Fibroblast of skin of abdomen (primary cell): ENCODE measurements around the gene SETD6.

ENCODE experiments used
- DNase-seq: peaks from one replicate; pipeline ENCODE4 v3.0.0-alpha.2; 2013

The SETD6 gene

DNA sequence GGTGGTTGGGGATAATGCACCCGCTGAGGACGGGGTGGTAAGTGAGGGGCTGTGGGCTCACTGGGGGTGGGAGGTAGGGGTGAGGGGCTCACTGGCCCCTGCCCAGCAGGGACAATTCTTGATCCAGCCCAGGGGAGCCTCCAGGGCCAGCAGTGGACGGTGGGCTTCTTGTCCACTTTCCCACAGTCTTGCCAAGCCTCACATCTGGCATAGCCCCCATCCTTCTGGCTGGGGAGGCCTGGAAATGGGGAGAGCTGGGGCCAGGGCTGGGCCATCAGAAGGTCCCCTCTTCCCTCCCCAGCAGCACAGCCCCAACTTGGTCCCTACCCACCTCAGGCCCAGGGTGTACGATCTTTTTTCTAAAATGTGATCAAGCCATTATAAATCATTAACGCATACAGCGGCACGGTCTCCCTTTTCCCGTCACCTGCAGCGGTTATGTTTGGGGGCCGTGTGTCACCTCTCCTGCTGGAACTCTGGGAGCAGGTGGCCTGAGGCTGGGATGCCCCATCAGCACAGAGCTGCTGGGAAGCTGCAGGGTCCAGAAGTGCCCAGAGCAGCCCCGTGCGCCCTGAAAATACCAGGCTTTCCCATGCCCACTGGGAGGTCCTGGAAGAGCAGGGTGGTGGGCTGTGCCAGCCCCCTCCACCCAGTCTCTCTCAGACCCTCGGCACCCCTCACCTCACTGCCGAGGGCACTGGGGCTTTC, 7.2 kb upstream of the SETD6 start:
- DNase-seq: no peak

DNA sequence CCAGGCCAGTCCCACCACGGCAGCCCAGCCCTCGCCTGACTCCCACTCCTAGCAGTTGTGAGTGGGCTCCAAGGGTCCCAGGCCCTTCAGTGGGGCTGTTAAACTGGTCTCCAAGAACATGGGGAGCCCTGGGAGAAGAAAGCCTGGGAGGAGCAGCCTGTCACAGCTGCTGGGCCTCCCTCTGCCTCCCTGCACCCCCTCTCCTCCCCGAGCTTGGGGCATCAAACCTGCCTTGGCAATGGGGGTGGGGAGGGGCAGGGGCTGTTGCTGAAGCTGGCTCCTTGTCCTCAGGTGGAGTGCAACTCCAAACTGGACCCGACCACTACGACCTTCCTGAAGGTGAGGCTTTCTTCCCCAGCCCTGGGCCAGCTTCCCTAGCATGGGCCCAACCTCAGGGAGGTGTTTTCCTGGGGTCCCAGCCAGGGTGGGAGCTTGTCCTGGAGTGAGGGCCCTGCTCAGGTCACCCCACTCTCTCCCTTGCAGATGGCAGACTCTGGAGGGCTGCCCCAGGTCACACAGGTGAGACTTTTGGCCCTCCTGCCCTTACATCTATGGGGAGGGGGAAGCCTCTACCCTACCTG, 6.6 kb upstream of the SETD6 start:
- no peak for DNase-seq

DNA sequence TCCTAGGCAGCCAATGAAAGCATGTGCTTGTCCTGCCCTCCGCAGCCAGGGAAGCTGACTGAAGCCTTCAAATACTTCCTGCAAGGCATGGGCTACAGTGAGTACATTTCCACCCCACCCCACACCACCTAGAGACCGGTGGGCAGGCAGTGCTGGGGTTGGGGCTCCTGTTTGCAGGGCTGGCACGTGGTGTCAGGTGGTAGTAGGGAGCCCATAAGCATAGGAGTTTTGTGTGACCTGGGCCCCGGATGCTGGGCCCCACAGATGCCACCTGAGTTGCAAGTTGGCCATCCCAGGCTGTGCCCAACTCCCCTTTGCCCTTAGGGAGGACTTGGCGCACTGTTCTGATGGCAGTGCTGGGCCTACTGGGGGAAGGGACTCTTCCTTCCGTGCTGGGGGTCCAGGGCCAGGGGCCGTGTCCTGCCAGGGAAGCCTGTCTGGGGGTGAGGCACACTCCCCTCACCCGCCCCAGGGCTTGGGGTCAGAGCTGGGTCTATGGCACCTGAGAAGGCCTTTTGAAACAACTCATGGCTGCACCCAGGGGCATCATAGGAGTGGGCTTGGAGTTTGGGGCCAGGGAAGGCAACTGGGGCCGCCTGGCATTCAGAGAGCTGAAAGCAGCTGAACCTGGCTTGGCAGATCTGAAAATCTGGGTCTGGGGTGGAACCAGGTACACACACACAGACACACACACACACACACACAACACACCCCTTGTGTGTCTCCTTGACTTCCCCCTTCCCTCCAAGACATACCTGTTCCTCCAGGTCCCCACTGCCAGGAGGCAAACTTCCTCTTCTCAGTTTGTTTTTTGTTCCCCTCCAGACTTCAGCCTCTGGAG, 5.8 kb upstream of the SETD6 start:
- no peak for DNase-seq

DNA sequence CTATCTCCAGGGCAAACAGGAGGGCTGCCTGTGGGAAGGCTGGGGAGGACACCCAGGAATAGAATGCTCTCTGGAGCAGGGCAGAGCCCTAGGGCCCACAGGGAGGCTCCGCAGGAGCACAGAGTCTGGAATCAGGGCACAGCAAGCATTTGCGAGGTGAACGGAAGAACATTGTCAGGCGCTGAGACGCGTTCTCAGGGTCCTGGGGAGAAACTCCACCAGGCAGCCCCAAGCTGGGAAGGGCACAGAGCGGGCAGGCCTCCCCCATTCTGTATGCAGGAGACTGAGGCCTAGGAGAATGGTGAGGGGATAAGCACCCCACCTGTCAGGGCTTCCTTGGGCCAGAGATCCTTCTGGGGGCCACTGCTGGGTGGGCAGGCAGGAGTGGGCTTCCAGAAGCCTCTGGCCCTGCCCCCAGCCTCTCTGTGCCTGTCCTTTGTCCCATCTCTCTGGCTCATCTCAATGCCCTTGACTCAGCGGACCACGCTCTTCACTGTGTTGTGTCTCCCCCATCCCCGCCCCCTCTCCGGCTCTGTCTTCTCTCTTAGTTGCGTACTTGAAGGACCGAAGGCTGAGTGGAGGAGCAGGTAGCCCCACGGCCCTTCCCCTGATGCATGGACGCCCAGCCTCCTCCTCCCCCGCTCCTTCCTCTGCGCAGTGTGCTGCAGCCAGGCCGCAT, 5.1 kb upstream of the SETD6 start:
- DNase-seq: no peak

DNA sequence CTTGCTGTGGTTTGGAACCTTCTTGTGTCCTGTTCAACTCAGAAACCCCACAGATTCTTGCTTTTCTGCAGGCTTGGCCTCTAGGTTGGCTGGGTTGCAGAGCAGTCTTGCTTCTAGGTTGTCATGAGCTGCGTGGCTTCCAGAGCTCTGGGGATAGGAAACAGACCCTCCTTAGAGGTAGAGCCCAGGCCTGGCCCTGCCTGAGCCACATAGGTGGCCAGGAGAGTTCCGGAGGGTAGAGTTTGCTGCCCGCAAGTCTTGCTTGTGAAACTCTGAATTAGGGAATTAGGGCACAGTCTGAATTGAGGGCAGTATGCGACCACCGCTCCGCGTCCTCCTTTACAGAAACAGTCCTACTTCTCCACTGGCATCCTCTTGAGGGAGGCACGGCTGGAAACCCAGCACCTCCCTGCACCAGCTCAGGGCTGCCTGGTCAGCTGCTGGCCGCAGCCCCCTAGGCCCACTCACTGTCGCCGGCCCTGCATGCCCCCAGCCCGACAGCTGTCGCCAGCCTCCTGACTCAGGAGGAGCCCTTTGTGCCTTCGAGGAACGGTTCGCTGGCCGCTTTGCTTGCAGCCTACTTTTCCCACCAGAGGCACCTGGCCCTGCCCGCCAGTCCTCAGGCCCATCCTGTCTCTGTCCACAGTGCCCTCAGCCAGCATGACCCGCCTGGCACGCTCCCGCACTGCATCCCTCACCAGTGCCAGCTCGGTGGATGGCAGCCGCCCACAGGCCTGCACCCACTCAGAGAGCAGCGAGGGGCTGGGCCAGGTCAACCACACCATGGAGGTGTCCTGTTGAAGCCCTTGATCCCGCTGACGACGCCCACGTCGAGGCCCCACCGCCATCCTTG, 4.3 kb upstream of the SETD6 start:
- no peak for DNase-seq

DNA sequence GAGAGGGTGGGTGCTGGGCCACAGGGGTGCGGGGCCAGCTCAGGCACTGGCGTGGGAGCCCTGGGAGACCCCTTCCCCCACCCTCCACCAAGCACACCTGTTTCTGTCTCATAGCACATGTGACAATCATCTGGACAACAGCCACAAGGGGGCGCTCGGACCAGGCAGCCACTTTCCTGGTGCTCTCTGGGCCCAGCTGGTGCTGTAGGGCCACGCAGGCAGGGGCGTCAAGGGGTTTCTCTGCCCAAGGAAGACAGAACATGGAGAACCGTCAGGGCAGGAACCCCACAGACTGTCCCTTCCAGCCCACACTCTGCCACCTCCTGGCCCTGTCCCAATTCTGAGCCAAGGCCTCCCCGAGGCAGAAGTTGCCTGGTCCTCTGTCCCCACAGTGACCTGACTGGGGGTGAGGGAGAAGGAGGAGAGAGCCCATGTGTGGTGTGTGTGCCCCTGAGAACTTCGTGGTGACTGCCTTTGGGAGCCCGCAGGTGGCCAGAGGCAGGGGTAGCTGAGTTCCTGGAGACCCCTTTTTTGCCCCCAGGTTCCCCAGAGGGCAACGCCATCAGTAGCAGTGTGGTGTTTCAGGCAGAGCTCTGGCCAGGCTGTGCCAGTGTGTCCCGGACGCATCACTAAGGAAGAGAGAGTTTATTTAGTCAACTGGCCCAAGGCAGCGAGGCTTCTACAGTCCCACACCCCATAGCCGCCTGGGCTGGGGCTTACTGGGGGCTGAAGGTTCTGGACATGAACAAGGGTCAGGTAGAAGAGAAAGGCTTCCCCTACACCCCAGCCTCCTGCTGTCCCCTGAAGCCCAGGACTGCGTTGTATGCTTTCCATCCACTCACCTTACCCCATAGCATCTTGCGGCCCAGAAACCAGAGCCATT, 3.1 kb upstream of the SETD6 start:
- DNase-seq: peak; percentile 42

DNA sequence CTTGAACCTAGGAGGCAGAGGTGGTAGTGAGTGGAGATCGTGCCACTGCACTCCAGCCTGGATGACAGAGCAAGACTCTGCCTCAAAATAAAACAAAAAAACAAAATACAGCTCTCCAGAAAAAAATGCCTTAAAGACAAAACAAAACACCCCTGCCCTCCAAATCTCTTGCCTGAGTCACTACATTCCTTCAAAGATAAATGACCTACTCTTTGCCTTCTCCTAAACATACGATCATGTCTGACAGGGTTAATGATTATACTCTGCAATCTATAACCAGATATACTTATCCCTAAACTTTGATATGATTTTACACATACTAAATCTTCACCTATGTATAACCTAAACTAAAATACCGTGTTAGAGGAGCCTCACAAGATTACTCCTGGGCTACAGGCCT, 1.4 kb upstream of the SETD6 start:
- DNase-seq: no peak

DNA sequence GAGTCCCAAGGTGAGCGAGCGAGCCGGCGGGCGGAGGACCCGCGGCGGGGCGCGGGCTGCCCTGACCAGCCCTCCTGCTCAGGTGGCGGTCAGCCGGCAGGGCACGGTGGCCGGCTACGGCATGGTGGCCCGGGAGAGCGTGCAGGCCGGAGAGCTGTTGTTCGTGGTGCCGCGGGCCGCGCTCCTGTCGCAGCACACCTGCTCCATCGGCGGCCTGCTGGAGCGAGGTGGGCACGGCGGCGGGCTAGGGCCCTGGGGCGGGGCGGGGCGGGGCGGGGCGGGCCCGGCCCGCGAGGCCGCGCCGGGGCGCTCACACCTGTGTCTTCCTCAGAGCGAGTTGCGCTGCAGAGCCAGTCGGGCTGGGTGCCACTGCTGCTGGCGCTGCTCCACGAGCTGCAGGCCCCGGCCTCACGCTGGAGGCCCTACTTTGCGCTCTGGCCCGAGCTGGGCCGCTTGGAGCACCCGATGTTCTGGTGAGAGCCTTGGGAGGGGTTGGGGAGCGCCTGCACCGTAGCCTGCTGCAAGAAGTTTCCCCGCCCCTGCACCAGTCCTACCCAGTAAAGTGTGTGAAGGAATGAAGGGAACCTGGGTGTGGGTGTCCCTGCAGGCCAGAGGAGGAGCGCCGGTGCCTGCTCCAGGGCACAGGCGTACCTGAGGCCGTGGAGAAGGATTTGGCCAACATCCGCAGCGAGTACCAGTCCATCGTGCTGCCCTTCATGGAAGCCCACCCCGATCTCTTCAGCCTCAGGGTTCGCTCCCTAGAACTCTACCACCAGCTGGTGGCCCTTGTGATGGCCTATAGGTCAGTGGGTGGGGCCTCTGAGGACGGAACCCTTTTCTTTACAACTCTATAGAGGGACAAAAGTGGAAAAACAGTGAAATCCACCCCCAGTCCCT, 802 bp downstream of the SETD6 start:
- no peak for DNase-seq

DNA sequence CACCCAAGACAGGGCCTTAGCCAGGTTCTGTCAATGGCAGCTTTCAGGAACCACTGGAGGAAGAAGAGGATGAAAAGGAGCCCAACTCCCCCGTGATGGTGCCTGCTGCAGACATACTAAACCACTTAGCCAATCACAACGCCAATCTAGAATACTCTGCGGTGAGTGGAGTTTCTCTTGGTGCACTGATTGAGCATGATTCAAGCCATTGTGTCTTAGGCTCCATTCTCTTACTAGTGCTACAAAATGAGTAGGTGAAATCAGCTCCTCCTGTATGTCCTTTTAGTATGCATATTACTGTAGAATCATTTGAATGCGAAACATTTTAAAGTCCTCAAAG, 1.4 kb downstream of the SETD6 start:
- DNase-seq: no peak

DNA sequence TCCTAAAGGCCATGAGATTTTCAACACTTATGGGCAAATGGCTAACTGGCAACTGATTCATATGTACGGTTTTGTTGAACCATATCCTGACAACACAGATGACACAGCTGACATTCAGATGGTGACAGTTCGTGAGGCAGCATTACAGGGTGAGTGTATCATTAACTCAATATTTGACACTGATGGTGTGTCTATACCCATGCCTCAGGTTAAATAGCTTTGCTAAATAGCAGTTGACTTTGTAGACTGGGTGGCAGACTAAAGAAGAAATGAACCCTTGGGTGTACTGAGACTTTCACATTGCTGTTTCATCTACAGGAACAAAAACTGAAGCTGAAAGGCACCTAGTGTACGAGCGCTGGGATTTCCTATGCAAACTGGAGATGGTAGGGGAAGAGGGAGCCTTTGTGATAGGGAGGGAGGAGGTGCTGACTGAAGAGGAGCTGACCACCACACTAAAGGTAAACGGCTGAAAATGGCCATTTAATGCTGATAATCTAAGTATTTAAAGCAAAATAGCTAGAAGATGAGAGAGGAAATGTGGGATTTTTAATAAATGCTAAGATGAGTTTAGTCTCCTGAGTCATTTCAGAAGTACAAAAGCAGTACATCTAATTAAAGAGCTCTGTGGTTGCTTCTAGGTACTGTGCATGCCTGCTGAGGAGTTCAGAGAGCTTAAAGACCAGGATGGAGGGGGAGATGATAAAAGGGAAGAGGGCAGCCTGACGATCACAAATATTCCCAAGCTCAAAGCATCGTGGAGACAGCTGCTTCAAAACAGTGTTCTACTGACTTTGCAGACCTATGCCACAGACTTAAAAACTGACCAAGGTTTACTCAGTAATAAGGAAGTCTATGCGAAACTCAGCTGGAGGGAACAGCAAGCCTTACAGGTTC, 3.0 kb downstream of the SETD6 start:
- no peak for DNase-seq

DNA sequence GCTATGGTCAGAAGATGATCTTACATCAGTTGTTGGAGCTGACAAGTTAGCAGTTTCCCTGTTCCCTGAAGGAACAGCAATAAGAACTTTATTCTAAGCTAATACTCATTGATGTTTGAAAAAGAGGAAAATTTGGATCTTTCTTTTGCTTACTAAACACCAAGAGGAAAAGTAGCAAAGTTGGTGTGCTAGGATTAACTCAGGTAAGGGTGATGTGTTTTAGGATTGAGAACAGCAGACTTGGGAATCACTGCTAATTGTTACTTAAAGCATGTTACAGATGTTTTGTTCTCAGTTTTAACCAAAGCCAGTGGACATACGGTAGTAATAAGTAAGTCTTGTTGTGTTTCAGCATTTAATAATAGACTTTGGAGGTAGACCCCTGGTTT, 3.7 kb downstream of the SETD6 start:
- DNase-seq: no peak

DNA sequence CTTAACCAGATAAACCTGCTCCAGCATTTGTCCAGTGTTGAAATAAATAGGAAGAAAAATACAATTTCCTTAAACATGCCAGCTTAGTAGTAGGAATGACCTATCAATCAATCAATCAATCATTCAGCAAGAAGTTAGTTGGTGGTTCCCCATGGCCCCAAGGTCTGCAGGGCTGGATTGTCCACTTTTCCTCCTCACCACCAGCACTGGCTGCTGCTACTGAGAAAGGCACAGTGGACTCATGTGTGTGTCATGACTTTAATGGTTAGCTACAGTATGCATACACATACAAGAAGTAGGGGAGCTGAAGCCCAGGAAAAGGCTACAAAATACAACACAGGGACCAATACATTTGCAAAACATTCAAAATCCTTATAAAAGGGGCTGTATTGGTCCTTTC, 4.4 kb downstream of the SETD6 start:
- DNase-seq: no peak

DNA sequence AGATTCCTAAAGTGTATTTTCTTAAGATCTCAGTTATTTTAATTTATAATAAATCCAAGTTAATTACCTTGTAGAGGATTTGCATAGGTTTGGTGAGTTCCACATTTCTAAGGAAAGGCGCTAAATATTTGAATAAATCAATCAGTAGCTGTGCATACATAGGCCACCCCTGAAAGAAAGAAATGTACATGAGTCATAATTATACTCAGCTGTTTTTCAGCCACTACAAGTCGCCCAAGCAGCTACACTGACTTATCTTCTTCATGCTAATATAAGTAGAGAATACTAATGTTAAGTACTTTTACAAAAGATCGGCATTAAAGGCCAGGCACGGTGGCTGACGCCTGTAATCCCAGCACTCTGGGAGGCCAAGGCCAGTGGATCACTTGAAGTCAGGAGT, 14.9 kb downstream of the SETD6 start:
- DNase-seq: peak; percentile 48

DNA sequence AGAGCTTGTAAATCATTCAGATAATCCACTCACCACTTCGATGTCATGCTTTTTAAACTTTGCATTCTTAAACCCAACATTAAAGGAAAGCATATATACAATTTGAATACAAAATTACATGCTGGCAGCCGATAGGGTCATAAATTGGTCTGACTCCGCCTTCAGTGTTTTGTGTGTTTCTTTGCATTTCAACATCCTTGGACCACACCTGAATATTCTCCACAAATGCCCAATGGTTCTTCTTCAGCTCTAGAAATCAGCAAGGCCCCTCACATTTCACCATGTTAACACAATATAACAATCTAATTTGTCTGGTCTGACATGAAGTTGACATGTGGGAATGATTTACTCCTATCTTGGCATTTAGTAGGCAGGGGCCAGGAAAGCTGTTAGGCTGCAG, 17.1 kb downstream of the SETD6 start:
- DNase-seq: no peak

DNA sequence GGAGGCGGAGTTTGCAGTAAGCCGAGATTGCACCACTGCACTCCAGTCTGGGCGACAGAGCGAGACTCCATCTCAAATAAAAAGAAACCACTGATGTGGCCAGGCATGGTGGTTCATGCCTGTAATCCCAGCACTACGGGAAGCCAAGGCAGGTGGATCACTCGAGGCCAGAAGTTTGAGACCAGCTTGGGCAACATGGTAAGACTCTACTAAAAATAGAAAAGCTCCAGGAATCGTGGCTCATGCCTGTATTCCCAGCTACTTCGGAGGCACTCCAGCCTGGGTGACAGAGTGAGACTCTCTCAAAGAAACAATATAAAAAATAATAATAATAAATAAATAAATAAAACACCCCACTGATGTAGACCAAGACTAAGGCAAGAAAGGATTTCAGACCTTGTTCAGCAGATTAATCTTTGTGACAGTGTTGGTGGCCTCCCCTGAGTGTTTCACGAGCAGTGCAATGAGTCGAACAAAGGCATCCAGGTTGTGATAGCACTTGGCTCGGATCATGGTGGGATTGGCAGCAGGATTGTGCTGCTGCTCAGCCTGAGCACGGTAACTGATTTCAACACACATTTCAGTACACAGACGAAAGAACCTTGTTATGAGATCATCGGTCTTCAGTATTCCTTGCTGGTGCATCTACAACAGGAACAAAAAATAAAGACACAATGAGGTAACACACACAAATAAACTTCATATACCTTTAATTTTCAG, 18.6 kb downstream of the SETD6 start:
- DNase-seq: no peak

DNA sequence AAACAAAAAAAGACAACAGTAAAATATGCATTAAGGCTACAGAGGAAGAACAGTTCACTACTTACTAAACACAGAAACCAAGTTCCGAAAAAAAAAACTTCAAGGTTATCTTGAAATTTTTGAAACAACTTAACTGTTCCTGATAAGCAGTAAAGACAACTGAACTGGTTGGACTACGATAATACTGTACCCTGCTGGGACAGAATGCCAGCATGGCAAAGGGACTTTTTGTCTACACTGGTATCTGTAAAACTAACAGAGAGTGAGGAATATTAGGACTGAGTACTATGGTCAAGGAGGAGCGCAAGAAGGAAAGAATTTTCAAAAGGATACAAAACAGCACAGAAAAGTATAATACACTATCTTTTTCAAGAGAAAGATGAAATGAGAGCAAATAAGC, 19.8 kb downstream of the SETD6 start:
- DNase-seq: no peak

DNA sequence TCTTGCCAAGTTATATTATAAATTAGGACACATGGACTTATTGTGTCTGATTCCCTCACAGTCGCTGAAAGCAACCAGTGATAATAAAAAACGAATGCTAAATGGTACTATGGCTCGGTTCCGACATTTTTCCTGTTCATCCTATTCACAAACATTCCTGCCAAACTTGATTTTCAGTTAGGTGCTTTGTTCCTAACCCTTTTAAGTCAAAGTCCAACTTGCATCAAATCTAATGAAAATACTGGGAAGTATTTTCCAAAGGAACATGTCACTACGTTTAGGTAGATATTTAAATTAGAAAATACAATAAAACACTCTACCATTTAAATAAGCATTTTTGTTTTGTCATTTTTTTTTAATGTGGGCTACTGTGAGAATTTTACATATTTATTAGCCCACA, 21.0 kb downstream of the SETD6 start:
- no peak for DNase-seq

DNA sequence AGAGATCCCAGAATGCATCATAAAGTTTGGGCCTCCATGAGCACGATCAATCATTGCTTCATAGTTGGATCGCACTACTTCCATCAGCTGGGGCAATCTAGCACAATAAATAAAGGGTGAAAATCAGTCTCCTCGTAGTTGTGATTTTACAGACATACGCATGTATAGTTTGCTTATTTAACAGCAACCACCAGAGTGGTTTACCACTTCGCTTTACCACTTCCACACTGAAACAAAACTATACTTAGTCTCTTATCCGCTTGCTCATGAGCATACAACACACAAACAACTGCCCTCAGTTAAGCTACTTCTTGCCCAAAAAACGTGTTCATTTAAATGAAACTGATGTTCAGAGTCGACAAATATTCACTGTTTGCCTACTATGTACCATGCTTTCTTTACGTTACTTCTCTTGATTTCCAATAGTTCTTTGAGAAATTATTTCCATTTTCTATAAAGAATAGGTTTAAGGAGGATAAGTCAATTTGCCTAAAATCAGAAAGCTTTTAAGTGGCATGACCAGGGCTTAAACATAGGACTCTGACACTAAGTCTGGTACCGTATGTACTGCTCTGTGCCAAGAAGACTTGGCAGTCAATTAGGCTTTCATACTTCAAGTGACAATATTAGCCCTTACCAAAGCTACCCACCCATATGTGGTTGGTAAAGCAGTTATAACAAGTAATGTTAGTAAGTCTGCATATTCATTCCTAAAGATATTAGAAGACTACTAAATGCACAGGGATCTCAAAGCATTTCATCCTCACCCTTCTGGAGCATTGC, 22.0 kb downstream of the SETD6 start:
- no peak for DNase-seq
